Amniotic epithelial cell (primary cell): ENCODE data around the gene TMEM205.
"Not testable (repeated sequence)": the region's sequence is repeated elsewhere in the genome, so short reads cannot be mapped to it uniquely, and the experiment has no call there.

ENCODE experiments used
- DNase-seq: peaks from one replicate; pipeline ENCODE4 v3.0.0-alpha.2; 2010; ENCODE audit warnings: low read depth

Gene TMEM205

DNA sequence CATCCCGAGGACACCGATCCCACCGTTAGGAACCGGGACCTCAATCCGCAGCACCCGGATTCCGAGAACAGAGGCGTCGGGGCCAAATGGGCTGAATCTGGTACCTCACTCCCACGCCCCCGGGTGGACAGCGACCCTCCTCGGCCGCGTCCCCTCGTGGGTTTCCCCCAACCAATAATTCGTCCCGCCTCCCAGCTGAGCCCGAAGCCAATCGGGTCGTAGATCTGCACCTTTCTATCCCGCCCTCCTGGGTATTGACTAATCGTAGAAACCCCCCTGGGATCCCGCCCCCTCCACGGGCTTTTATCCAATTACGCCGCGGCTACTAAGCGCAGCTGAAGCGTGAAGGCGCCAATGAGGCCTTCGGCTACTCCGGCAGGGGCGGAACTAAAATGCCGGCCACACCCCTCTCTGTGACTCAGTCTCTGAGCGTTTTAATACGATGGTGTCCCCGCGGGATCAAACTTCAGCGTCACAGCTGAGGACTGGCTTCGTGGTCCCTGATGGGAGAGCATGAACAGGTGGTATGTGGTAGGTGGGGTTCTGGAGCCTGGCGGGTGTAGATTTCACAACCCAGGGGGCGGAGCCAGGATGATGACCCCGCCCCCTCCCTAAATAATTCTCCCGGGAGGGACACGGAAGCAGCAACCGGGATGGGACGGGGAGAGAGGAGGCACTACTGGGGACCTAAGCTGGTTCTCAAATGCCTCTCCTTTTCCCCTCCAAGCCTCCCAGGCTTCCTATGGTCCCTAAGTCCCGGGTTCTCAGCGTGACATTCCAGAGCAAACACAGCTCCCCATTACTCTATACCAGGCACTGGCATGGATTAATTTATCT, at the start of gene TMEM205, which contains the start of gene CCDC159:
Gene TMEM205, minus strand, starts transcription at position 165 of the 837 bp plus-strand sequence. CDS start 649 bp downstream, outside the sequence.
Gene CCDC159, plus strand, starts transcription at position 416 of the 837 bp plus-strand sequence. Its CDS starts 88 bp downstream, at position 504.
- DNase-seq: peak; percentile 98

DNA sequence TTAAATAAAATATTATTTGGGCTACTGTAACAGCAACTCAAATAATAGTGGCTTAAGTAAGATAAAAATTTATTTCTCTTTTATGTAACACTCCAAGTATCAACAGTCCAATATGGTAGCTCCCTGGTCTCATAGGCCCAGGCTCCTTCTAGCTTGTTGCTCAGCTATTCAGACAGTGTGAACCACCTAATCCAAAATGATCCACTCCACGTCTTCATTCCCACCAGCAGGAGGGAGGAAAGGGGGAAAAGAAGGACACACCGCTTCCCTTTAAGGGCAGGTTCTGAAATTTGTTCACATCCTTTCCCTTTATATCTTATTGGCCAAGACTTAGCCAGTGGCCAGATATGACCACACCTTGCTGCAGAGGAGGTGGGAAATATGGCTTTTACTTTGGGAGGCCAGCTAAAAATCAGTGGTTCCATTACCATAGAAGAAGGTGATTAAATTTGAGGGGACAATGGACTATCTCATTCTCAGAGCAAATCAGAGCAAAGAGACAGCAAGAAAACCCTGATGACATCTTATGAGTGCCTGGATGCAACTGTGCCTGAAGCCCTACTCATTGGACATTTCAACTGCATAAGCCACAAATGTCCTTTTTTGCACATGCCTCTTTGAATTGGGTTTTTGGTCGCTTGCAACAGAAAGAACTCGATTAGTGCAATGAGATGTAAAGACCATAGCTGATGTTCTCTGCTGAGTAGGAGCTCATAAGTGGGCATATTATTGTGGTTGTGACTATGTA, 45.0 kb upstream of the TMEM205 start:
- no peak for DNase-seq

DNA sequence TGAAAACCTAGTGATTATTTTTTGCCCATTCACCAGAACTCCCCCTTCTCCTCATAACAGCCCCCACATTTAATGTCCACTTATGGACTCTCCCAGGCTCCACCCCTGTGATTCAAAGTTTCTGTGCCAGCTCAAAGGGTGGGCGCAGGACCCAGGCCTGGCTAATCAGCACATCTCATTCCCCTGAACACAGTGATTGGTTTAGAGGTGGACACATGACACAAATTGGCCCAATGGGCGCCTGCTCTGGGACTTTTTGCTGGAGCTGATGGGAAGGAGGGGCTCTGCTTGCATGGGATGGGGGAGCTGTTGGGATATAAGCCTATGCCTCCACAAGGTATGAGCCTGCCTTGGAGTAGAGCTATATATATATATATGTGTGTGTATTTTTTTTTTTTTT, 44.3 kb upstream of the TMEM205 start:
- DNase-seq: no peak

DNA sequence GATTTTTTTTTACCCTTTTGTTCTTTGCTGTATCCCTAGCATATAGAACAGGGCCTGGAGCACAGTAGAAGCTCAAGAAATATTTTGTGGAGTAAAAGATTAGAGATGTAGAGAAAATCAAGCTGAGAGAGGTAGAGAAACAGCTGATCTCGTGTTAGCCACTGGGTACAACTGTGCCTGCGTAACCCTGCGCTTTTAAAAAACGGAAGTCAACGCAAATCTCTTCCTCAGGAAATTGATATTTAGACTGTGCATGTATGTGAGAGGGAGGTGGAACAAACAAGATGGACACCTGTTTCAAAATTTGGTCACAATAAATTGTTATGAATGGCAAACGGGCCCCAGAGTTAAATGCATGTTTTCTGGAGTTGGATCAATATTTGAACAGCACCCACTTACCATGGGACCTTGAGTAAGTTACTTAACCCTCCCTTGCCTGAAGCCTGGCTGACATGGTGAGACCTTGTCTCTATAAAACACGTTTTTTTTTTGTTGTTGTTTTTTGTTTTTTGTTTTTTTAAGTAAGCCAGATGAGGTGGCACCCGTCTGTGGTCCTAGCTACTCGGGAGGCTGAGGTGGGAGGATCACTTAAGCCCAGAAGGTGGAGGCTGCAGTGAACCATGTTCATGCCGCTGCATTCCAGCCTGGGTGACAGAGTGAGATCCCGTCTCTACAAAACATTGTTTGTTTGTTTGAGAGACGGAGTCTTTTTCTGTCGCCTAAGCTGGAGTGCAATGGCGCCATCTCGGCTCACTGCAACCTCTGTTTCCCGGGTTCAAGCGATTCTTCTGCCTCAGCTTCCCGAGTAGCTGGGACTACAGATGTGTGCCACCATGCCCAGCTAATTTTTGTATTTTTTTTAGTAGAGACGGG, 41.3 kb upstream of the TMEM205 start:
- DNase-seq: no peak

DNA sequence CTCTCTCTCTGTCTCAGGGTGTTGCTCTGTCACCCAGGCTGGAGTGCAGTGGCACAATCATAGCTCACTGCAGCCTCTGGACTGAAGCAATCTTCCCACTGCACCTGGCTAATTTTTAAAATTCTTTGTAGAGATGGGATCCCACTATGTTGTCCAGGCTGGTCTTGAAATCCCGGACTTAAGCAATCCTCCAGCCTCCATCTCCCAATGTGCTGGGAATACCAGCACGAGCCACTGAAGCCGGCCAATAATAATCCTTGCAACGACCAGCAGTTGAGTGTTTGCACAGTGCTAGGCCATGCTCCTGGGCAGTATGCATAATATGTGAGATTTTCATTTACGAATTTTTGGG, 38.7 kb upstream of the TMEM205 start:
- DNase-seq: no peak

DNA sequence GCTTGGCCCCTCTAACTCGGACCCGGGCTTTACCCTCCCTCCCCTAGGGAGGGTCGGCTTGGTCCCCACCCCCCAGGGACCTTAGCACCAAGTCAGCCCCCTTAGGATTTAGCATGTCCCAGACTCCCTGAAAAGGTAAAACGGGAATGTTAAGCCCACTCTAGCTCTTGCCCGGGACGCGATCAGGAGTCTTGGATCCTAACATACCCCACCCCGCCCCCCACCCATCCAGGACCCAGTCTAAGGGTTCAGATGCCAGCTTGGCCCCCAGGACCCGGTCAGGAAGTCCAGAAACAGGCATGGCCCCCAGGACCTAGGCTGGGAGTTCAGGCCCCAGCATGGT, 37.6 kb upstream of the TMEM205 start:
- DNase-seq: no peak

DNA sequence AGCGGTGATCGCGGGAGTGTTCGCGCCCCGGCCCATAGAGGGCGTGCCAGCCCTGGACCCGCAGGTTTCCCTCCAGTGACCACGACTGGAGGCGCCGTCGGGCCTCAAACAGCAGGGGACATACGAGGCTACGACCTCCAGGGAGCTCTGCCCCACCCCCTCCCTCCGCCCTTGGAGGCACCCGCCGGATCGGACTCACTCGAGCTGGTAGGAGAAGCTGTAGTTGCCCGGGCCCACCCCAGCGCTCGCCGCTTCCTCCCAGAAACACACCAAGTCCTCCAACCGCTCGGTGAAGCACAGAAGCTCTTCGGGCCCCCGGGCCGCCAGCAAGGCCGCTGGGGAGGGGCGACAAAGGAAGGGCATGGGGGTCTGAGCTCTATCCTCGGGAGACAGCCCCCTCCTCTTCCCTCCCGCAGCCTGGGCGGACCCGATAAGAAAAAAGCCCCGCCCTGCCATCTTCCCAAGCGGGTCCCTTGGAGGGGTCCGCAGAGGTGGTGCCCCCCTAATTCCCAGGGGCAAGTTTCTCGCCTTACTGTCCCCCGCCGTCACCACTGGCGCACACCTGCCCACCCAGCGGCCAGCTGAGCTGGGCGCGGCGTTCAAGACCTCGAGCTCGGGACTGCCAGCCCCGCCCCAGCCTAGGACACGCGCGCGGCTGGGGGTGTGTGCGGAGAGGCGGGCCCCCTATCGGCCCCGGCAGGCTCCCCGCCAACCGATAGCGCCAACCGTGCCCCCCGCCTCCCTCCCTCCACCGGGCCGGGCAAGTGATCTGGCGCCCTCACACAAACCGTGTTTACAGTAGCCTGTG, 37.0 kb upstream of the TMEM205 start:
- DNase-seq: no peak

DNA sequence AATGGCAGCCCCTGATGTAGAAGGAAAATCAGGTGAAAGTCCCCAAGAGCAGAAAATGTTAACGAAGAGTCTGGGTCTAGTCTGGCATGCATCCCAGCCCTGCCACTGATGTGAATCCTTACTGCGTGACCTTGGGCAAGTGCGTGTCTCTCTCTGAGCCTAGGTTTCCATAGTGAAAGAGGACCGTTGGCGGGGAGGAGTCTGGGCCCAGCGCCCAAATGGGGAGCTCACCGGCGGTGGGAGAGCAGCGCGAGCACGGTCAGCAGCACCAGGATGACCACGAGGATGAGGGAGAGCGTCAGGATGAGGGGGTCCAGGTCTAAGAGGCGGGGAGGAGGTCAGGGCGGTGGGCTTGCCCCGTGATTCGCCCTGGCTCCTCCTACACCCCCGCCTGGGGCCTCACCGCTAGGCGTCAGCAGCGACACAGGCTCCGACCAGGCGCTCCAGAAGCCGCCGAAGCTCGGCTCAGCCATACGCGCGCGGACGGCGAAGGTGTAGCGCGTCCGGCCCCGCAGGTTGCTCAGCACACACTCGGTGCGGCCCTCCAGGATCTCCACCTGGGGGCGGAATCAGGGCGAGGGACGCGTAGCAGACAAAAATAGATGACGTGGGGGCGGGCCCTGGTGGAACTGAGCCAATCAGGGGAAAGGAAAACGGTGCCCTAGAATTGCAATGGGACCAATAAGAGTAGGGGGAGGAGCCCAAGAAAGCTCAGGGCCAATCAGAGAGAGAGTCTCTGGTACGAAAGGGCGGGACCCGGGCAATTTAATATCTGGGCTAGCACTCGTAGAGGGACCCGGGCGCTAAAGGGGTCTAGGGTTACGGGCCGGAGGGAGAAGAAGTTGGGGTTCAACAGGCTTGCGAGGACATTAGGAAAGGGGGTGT, 34.8 kb upstream of the TMEM205 start:
- peak; percentile 94 for DNase-seq

DNA sequence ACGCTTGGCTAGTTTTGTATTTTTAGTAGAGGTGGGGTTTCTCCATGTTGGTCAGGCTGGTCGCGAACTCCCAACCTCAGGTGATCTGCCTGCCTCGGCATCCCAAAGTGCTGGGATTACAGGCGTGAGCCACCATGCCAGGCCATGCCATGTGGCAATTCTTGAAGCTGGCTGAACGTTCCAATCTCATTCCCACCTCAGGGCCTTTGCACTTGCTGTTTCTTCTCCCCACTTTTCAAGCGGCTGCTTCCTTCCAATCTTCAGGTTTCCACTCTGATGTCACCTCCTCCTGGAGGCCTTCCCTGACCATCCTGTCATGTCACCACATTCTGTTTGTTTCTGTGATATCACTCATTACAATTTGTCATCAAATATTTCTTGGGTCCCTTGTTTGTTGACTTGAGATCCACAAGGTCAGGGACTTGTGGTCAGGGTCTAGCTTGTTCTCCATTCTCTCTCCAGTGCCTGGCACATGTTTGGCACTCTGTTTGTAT, 33.8 kb upstream of the TMEM205 start:
- no peak for DNase-seq

DNA sequence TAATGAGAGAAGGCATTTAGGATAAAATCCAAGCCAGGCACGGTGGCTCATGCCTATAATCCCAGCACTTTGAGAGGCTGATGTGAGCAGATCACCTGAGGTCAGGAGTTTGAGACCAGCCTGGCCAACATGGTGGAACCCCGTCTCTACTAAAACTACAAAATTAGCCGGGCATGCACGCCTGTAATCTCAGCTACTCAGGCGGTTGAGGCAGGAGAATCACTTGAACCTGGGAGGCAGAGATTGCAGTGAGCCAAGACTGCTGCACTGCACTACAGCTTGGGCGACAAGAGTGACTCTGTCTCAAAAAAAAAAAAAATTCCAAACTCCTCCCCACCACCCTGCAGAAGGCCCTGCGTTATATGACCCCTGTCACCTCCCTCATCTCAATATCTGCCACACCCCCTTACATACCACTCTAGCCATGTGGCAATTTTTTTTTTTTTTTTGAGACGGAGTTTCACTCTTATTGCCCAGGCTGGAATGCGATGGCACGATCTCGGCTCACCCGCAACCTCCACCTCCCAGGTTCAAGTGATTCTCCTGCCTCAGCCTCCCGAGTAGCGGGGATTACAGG, 33.3 kb upstream of the TMEM205 start:
- not testable (repeated sequence) for DNase-seq

DNA sequence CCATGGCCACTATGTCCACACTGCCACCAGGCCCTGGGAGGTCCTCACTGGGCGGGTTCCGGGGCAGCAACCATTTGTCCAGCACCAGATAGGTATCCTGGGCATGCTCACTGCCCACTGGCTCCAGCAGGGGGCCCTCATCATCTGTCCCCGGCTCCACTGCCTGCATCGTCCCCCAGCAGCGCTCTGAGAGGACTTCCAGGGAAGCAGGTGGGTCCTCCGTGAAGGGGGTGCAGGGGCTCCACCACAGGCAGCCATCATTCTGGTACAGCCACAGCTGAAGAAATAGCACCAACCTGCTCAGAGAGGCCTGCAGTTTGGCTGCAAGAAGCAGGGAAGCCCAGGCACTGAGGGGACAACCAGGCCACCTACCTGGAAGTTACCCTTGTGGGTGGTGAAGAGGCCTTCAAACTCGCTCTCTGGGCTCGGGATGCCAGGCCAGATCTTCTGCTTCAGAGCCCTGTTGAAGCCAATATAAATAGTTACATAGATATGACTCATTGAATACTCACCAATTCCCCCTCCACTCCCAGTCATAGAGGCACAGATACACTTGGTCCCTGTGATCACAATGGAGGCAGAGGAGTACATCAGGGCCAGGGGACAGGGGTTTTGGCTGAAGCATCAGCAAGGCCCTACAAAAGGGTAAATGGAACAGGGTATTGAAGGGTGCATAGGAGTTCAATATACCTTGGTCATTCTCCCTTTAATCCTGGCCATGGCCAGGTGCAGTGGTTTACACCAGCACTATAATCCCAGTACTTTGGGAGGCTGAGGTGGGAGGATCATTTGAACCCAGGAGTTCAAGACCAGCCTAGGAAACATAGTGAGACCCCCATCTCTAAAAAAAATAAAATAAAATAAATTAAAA, 32.5 kb upstream of the TMEM205 start:
- peak; percentile 44 for DNase-seq

DNA sequence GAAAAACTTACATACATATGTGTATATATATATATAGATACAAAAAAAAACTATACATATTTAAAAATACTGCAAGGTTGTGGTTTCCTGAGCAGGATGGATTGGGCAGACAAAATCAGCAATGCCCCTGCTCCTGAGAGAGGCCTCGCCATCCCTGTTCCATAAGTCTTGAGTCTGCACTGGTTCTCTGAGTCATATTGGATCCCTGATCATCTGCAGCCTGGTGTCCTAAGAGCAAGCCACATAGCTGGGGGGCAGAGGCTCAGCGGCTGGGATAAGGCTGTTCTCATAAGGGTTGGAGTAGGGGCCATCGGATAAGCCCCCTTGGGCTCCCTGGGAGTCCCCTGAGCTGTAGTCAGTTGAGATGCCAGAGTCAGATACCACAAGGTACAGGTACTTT, 31.7 kb upstream of the TMEM205 start:
- DNase-seq: peak; percentile 30

DNA sequence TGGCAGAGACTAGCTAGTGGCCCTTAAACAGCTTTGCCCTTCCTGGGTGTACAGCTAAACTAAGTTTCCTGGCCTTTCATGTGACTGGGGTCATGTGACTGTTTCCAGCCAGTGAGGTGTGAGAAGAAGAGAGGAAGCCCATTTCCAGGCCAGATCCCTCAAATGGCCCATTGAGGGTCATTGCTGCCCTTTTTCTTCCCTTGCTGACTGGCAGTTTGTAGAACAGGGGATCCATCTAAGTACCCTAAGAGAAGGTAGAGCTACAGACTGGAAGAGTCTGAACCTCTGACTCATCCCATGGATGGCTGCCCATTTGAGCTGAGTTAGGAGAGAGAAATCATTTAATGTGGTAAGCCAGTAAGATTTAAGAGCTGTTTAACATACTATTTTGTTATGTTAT, 31.2 kb upstream of the TMEM205 start:
- DNase-seq: peak; percentile 89

DNA sequence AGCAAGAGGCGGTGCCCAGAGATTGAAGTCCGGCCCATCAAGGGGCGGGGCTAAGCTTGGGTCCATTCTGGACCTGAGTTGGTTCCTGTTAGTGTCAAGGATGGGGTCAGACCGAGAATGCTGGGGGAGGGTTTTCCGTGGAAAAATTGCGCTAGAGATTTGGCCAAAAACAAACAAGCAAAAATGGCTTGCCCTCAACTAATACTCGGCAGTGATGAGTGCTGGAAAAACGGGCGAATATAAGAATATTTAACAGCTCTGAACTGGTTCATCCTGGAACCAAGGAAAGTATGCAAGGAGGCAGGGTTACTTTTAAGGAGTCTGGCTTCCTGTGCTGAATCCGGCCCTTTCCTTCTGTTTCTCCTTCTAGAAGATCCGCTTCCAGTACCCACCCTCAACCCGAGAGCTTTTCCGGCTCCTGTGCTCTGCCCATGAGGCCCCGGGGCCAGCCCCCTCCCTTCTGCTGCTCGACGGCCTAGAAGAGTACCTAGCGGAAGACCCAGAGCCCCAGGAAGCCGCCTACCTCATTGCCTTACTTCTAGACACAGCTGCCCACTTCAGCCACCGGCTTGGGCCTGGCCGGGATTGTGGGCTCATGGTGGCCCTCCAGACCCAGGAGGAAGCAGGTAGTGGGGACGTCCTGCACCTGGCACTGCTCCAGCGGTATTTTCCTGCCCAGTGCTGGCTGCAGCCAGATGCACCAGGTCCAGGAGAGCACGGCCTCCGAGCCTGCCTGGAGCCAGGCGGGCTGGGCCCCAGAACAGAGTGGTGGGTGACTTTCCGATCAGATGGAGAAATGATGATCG, 29.3 kb upstream of the TMEM205 start:
- DNase-seq: no peak

DNA sequence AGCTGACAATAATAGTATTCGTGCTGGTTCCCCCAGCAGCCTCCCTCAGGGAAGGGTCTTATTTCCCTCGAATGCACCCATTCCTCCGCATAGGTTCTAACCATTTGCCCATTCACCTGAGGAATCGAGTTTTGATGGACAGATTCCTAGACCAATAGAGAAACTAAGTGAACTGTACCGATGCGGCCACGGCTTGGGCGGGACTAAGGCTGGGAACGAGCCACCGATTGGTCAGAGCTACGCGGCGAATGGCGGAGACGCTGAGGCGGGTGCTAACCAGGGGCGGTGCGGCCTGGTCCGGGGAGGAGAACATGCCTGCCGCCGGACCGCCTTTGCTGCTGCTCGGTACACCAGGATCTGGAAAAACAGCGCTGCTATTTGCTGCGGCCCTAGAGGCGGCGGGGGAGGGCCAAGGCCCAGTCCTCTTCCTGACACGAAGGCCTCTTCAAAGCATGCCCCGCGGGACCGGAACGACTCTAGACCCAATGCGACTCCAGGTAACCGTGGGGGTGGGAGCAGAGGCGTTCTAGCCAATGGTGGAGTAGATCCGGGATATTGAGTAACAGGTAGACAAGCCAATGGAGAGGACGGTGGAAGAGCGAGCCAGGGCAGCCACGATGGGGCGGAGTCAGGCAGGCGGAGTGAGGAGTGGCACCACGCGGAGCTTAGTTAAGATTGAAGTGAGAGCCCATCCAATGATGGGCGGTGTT, 28.5 kb upstream of the TMEM205 start, which contains the start of gene SWSAP1:
Gene SWSAP1, plus strand, starts transcription at position 234 of the 710 bp plus-strand sequence. Its CDS starts 15 bp downstream, at position 249.
- DNase-seq: peak; percentile 100

DNA sequence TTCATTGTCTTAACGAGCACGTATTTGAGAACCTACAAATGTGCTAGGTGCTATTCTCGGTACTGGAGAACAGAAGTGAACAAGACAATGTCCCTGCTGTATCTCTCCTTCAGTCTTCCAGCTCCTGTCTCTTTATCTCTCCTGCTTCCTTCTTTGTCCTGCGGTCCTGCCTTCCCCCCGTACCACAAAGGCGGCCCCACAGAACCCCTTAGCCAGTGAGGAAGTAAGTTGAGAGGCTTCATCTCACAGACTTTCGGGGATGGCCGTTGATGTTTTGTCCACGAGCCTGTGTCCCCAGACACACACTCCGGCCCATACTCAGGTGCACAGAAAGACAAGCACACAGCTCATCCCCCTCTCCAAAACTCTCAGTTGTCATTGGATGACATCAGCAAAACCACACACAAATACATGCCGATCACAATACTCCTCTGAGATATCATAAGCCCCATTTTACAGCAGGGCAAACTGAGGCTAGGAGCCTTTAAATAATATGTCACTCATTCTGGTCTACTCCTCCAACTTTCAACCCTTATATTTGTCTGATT, 27.9 kb upstream of the TMEM205 start:
- DNase-seq: no peak
